K562 (cell line): ENCODE data around the gene RIC8B. TPM values are rescaled to one million over a fixed set of nuclear protein-coding genes. Genes with fewer than 3 reads are reported as not detected.

Experiments used
- ATAC-seq: fragments of 200-7000 bp; cut with Tn5 transposase; 3 replicates; pipeline ENCODE4 v1.9.1; 2020; ENCODE audit warnings: moderate library complexity
- BruUV-seq: library from RNA; stranded (reverse); fragments of 400-500 nt; replicated peaks from 2 replicates; lab custom pipeline; 2021; lab: Mats Ljungman, UMichigan
- CTCF ChIA-PET: fragments of 300-600 bp; formaldehyde crosslinking; extraction: SDS; loops from one replicate; lab custom pipeline; 2021; ENCODE audit warnings: low intra/inter-chr PET ratio; lab: Yijun Ruan, JAX
- POLR2A ChIA-PET: fragments of 300-600, 350-650 bp; sonication (Branson Sonifier 250); formaldehyde crosslinking; extraction: SDS; loops from one replicate; lab custom pipeline; 2021; ENCODE audit warnings: antibody characterized with exemption, inconsistent platforms; lab: Yijun Ruan, JAX
- DNase-seq, 4 experiments: peaks; one replicate each; pipeline versions ENCODE4 v3.0.0 to v3.0.0-alpha.2; 2011 to 2018; ENCODE audit warnings: low spot score in 3 of 4, mixed read lengths in 3 of 4; ENCODE audit errors: extremely low read depth in 1 of 4
- FAIRE-seq: peaks from 2 replicates; lab custom pipeline; 2011; peaks lifted over from hg19 to GRCh38; lab: Jason Lieb, UNC
- H2AFZ ChIP-seq: 2 replicates; pipeline ENCODE4 v1.6.0; 2011; ENCODE audit warnings: low read depth, low read length, control low read depth, inconsistent platforms
- H3K27ac ChIP-seq: fragments of 200-600 bp; 3 replicates; pipeline ENCODE4 v1.8.0; 2011; ENCODE audit warnings: low read depth, mild to moderate bottlenecking, control low read depth, inconsistent platforms, low read length, moderate library complexity, mixed read lengths; ENCODE audit errors: extremely low read depth
- H3K27me3 ChIP-seq, 2 experiments: fragments of 300-600 bp in 1 of 2; 2 replicates in 1 of 2; 3 replicates in 1 of 2; pipeline versions ENCODE4 v1.6.0 to v1.8.0; 2011; ENCODE audit warnings: inconsistent platforms in 2 of 2, low read length in 2 of 2, mild to moderate bottlenecking in 1 of 2, mixed read lengths in 1 of 2, moderate library complexity in 1 of 2; ENCODE audit not compliant: control insufficient read depth in 2 of 2, insufficient read depth in 2 of 2
- H3K36me3 ChIP-seq: fragments of 300-600 bp; 3 replicates; pipeline ENCODE4 v1.8.0; 2011; ENCODE audit warnings: mild to moderate bottlenecking, low read length, inconsistent platforms; ENCODE audit not compliant: control insufficient read depth, insufficient read depth
- H3K4me1 ChIP-seq, 2 experiments: fragments of 200-600 bp in 1 of 2; replicated peaks in 1 of 2; 2 replicates in 1 of 2; 3 replicates in 1 of 2; pipeline versions ENCODE4 v1.5.1 to v1.8.0; 2011; ENCODE audit warnings: inconsistent platforms in 2 of 2, low read length in 2 of 2, mild to moderate bottlenecking in 1 of 2, mixed read lengths in 1 of 2, moderate library complexity in 1 of 2; ENCODE audit not compliant: control insufficient read depth in 2 of 2, insufficient read depth in 2 of 2
- H3K4me2 ChIP-seq: 2 replicates; pipeline ENCODE4 v1.6.1; 2011; ENCODE audit warnings: low read length, control low read depth, inconsistent platforms, mixed read lengths; ENCODE audit not compliant: insufficient read depth
- H3K4me3 ChIP-seq: fragments of 200-600 bp; sonication (generic), shearing (Covaris generic); 2 replicates; pipeline ENCODE4 v1.5.1; 2016; ENCODE audit warnings: control low read depth, inconsistent platforms
- H3K79me2 ChIP-seq: fragments of 200-600 bp; 3 replicates; pipeline ENCODE4 v1.8.0; 2011; ENCODE audit warnings: low read length, inconsistent platforms; ENCODE audit not compliant: control insufficient read depth, insufficient read depth
- H3K9ac ChIP-seq, 2 experiments: 2 replicates each; pipeline versions ENCODE4 v1.6.0 to v1.6.1; 2011; ENCODE audit warnings: low read depth in 2 of 2, low read length in 2 of 2, control low read depth in 1 of 2, inconsistent platforms in 1 of 2, mild to moderate bottlenecking in 1 of 2, mixed read lengths in 1 of 2; ENCODE audit not compliant: insufficient read depth in 1 of 2
- H3K9me1 ChIP-seq: one replicate; pipeline ENCODE4 v1.6.0; 2011; ENCODE audit warnings: inconsistent platforms, mild to moderate bottlenecking, low read length, moderate library complexity; ENCODE audit not compliant: control insufficient read depth, insufficient read depth
- H3K9me3 ChIP-seq: replicated peaks from 2 replicates; pipeline ENCODE4 v1.5.1; 2011; ENCODE audit warnings: low read depth, low read length, inconsistent platforms; ENCODE audit not compliant: control insufficient read depth, insufficient read depth
- H4K20me1 ChIP-seq: replicated peaks from 2 replicates; pipeline ENCODE4 v1.6.1; 2011; ENCODE audit warnings: low read length, inconsistent platforms, mixed read lengths; ENCODE audit not compliant: control insufficient read depth, insufficient read depth
- ARHGAP35 ChIP-seq: fragments of 450-650 bp; IDR thresholded peaks from 2 replicates; pipeline ENCODE4 v1.6.1; 2018; ENCODE audit not compliant: partially characterized antibody
- CGGBP1 ChIP-seq: fragments of 250-450 bp; sonication (Bioruptor Pico); IDR thresholded peaks from 2 replicates; pipeline ENCODE4 v1.9.0; 2021; ENCODE audit warnings: mild to moderate bottlenecking
- HMBOX1 ChIP-seq: sonication (generic); IDR thresholded peaks from 2 replicates; pipeline ENCODE4 v1.6.1; 2016
- MYBL2 ChIP-seq, 2 experiments: fragments of 450-650 bp in 1 of 2; sonication (generic) in 1 of 2; formaldehyde crosslinking in 1 of 2; IDR thresholded peaks; 2 replicates each; pipeline versions ENCODE4 v1.6.1 to v1.8.1; 2017 to 2022; ENCODE audit warnings: borderline replicate concordance in 1 of 2, inconsistent platforms in 1 of 2, low read depth in 1 of 2, mild to moderate bottlenecking in 1 of 2, missing genetic modification reagents in 1 of 2, moderate library complexity in 1 of 2
- PCBP1 ChIP-seq: fragments of 200-400 bp; formaldehyde crosslinking; IDR thresholded peaks from 2 replicates; pipeline ENCODE4 v1.6.1; 2018; ENCODE audit warnings: mild to moderate bottlenecking, low read depth, low read length; ENCODE audit not compliant: poor library complexity, severe bottlenecking
- PRPF4 ChIP-seq: fragments of 200-400 bp; formaldehyde crosslinking; IDR thresholded peaks from one replicate; pipeline ENCODE4 v1.6.1; 2017; ENCODE audit warnings: low read length, low read depth, mild to moderate bottlenecking; ENCODE audit not compliant: insufficient read depth, poor library complexity, severe bottlenecking
- RFX1 ChIP-seq: fragments of 450-650 bp; IDR thresholded peaks from 2 replicates; pipeline ENCODE4 v1.6.1; 2016; ENCODE audit warnings: mild to moderate bottlenecking, moderate library complexity
- RNF219 ChIP-seq: fragments of 250-450 bp; sonication (Bioruptor Pico); IDR thresholded peaks from 2 replicates; pipeline ENCODE4 v1.5.0; 2022; ENCODE audit warnings: mild to moderate bottlenecking
- SMARCB1 ChIP-seq: IDR thresholded peaks from 2 replicates; pipeline ENCODE4 v1.6.1; 2011; ENCODE audit warnings: improper control_type of control experiment, low read depth; ENCODE audit not compliant: insufficient read length
- YBX1 ChIP-seq: fragments of 450-650 bp; IDR thresholded peaks from 2 replicates; pipeline ENCODE4 v1.7.1; 2016; ENCODE audit warnings: mild to moderate bottlenecking
- ZBED1 ChIP-seq: IDR thresholded peaks from 2 replicates; pipeline ENCODE4 v1.6.1; 2014
- ZFX ChIP-seq: sonication (generic); formaldehyde crosslinking; IDR thresholded peaks from 2 replicates; pipeline ENCODE4 v1.8.0; 2022; ENCODE audit warnings: mild to moderate bottlenecking, missing genetic modification reagents, moderate library complexity
- ZSCAN29 ChIP-seq: fragments of 450-650 bp; IDR thresholded peaks from 2 replicates; pipeline ENCODE4 v1.6.1; 2017
- WGBS: fragments of 100-300 bp; shearing (Covaris generic); methylation state at CpG from one replicate; pipeline ENCODE4 v1.1.6; 2016; ENCODE audit warnings: low coverage, mixed read lengths; ENCODE audit not compliant: insufficient coverage; ENCODE audit errors: missing lambda C conversion rate; 5-methylcytosine and 5-hydroxymethylcytosine counted together
- in situ Hi-C: fragments of 300-500 bp; cut with MboI; formaldehyde crosslinking; loops from 4 replicates; pipeline ENCODE4 v1.15.0; 2018; ENCODE audit warnings: inconsistent platforms, mixed read lengths
- intact Hi-C: fragments of 100-400 bp; cut with micrococcal nuclease; formaldehyde crosslinking; loops from 2 replicates; pipeline ENCODE4 v1.14.2; 2022
- polyA plus RNA-seq, 8 experiments: library from polyadenylated mRNA; depleted of rRNA in 4 of 8; stranded (reverse) in 5 of 8; unstranded in 3 of 8; fragments of >200 nt; fragmentation: Nextera tagmentation in 2 of 8; fragmentation: Illumina TruSeq in 1 of 8; extraction: Ambion mirVana in 2 of 8; extraction: Trizol in 1 of 8; gene quantifications; 2 replicates each; pipeline versions ENCODE4 v1.2.1 to v1.2.3, GENCODE V29; 2011 to 2014; ENCODE audit warnings: inconsistent platforms in 1 of 8, missing spikeins in 1 of 8
- total RNA-seq, 7 experiments: library from RNA; depleted of rRNA in 6 of 7; stranded (reverse); fragments of >200 nt in 6 of 7; fragmentation: Illumina TruSeq in 2 of 7; extraction: Trizol in 2 of 7; gene quantifications; 2 replicates each; pipeline versions ENCODE4 v1.2.1 to v1.2.3, GENCODE V29; 2011 to 2021; ENCODE audit warnings: low replicate concordance in 1 of 7

Gene RIC8B
- total and polyA plus RNA-seq, 9 of the 15 experiments (the other 6 are each of a cell fraction or from before 2014, with no cell fraction given) = 0.92 to 8.1 (median 4.8) TPM

- Histone ChIP-seq H3K4me1 (peaks cover 0 to 10% of the 10 kb centered on the region in 2 experiments; a peak in 2 of 5 replicates), H3K79me2 (no peaks in the 10 kb centered on the region), H3K9ac (no peak overlapping the region), H4K20me1 (no peaks in the 10 kb centered on the region), H3K27ac (no peak overlapping the region), H3K9me1 (no peaks in the 10 kb centered on the region), H3K4me2 (peak overlapping the region; percentile 19; the same call in 1 of the 2 replicates), H3K4me3 (no peak overlapping the region), H3K27me3 (no peaks in the 10 kb centered on the region; a peak in 1 of 5 replicates), H3K9me3 (no peaks in the 10 kb centered on the region), H2AFZ (peak overlapping the region; percentile 81), H3K36me3 (no peaks in the 10 kb centered on the region)
- POLR2A ChIA-PET = no interaction called here
- WGBS = 45% methylated on average over 7 of the region's 7 CpGs
- intact Hi-C loops (no loop called here), in situ Hi-C loops (no loop called here)
- FAIRE-seq = no peak
- no TSS peak for BruUV-seq
- peak; percentile 17; the same call in 1 of the 2 replicates for TF ChIP-seq RFX1
- no peak for TF ChIP-seq MYBL2 (IDR thresholded peaks at IDR 0.05; ENCODE audit: low read depth)
- TF ChIP-seq MYBL2 (CRISPR knock-in tag; IDR thresholded peaks at IDR 0.05; ENCODE audit: borderline replicate concordance) = no peak
- CTCF ChIA-PET = no interaction called here
- no peak for DNase-seq
- no peak for ATAC-seq
Observed at GRCh38 chr12:106759526-106760183, 14.8 kb upstream of the RIC8B start.

GRCh38 chr12:106760184-106760531, 14.3 kb upstream of the RIC8B start:
- 14% methylated on average over 2 of the region's 2 CpGs for WGBS
- peak overlapping the region; percentile 81 for H2AFZ ChIP-seq
- peaks cover 0 to 10% of the 10 kb centered on the region in 2 experiments; a peak in 2 of 5 replicates for H3K4me1 ChIP-seq
- intact Hi-C loops = no loop called here
- no peaks in the 10 kb centered on the region for H3K79me2 ChIP-seq
- H3K36me3 ChIP-seq = no peaks in the 10 kb centered on the region
- POLR2A ChIA-PET = no interaction called here
- H3K27me3 ChIP-seq = no peaks in the 10 kb centered on the region; a peak in 1 of 5 replicates
- in situ Hi-C loops = no loop called here
- CTCF ChIA-PET = no interaction called here
- H3K9me1 ChIP-seq = no peaks in the 10 kb centered on the region
- FAIRE-seq (peak; percentile 26), ATAC-seq (peak; percentile 64; the same call in 1 of the 3 replicates), DNase-seq (no peak)
- no peak overlapping the region for H3K27ac ChIP-seq
- H3K9ac ChIP-seq = no peak overlapping the region
- no peak overlapping the region for H3K4me3 ChIP-seq
- no peaks in the 10 kb centered on the region for H3K9me3 ChIP-seq
- no TSS peak for BruUV-seq
- H4K20me1 ChIP-seq = no peaks in the 10 kb centered on the region
- peak overlapping the region; percentile 19 for H3K4me2 ChIP-seq
- TF ChIP-seq ARHGAP35 (no peak), ZBED1 (no peak), PRPF4 (no peak), HMBOX1 (no peak), SMARCB1 (no peak), ZSCAN29 (no peak), ZFX (CRISPR knock-in tag) (no peak), YBX1 (no peak), PCBP1 (no peak), RNF219 (no peak), CGGBP1 (CRISPR knock-in tag) (no peak)
